HG03039 (cell line): ENCODE measurements around the gene SYT10.
"Not testable (repeated sequence)": the region's sequence is repeated elsewhere in the genome, so short reads cannot be mapped to it uniquely, and the experiment has no call there.

ENCODE experiments used
- ATAC-seq: cut with Tn5 transposase; IDR thresholded peaks from one replicate; pipeline ENCODE4 v1.9.1; 2021; ENCODE audit warnings: mild to moderate bottlenecking, moderate library complexity; ENCODE audit not compliant: unreplicated experiment

Gene SYT10

GRCh38 chr12:33439587-33440011 is at the start of gene SYT10:
Gene SYT10 (minus strand): TSS chr12:33439819. CDS start chr12:33439522, 297 bp downstream.
- ATAC-seq = no peak

GRCh38 chr12:33488036-33488435 is 48.4 kb upstream of the SYT10 start:
- no peak for ATAC-seq

- ATAC-seq = no peak
These were observed 46.4 kb upstream of the SYT10 start for GRCh38 chr12:33486058-33486457.

GRCh38 chr12:33484161-33484560 is 44.5 kb upstream of the SYT10 start:
- no peak for ATAC-seq

- ATAC-seq = no peak
These were observed 40.7 kb upstream of the SYT10 start for GRCh38 chr12:33480366-33480765.

- ATAC-seq = no peak
These were observed 36.4 kb upstream of the SYT10 start for GRCh38 chr12:33476058-33476457.

GRCh38 chr12:33472299-33472698 is 32.7 kb upstream of the SYT10 start:
- no peak for ATAC-seq

GRCh38 chr12:33455096-33455495 is 15.5 kb upstream of the SYT10 start:
- no peak for ATAC-seq

GRCh38 chr12:33450480-33450879 is 10.9 kb upstream of the SYT10 start:
- no peak for ATAC-seq

- ATAC-seq = no peak
These were observed 858 bp upstream of the SYT10 start for GRCh38 chr12:33440477-33440876.

- no peak for ATAC-seq
These were observed 600 bp downstream of the SYT10 start for GRCh38 chr12:33438851-33439586.

GRCh38 chr12:33438025-33438772 is 1.4 kb downstream of the SYT10 start:
- ATAC-seq = no peak

GRCh38 chr12:33437598-33437997 is 2.0 kb downstream of the SYT10 start:
- ATAC-seq = no peak

- no peak for ATAC-seq
These were observed 6.6 kb downstream of the SYT10 start for GRCh38 chr12:33432992-33433391.

GRCh38 chr12:33431648-33432047 is 8.0 kb downstream of the SYT10 start:
- ATAC-seq = no peak

GRCh38 chr12:33429468-33429867 is 10.2 kb downstream of the SYT10 start:
- no peak for ATAC-seq

GRCh38 chr12:33427071-33427470 is 12.5 kb downstream of the SYT10 start:
- ATAC-seq = no peak

- no peak for ATAC-seq
These were observed 15.9 kb downstream of the SYT10 start for GRCh38 chr12:33423706-33424105.

- ATAC-seq = not testable (repeated sequence)
These were observed 27.2 kb downstream of the SYT10 start for GRCh38 chr12:33412410-33412809.

- ATAC-seq = no peak
These were observed 56.1 kb downstream of the SYT10 start for GRCh38 chr12:33383503-33383902.

GRCh38 chr12:33376153-33376552 is 63.5 kb downstream of the SYT10 start:
- no peak for ATAC-seq

GRCh38 chr12:33370318-33370717 is 69.3 kb downstream of the SYT10 start:
- no peak for ATAC-seq
